ENCODE measurements around the gene CFAP92.

- no peak for TF ChIP-seq CTCF (IDR thresholded peaks at IDR 0.05)
- TF ChIP-seq POLR2AphosphoS5 (IDR thresholded peaks at IDR 0.05), result no peak
Measured at GRCh38 chr3:128991355-128991895, 2.5 kb downstream of the CFAP92 start.

Measured in breast epithelium (tissue), 3 donors.